ENCODE results near the gene KISS1. TPM values are rescaled to one million over a fixed set of nuclear protein-coding genes. Genes with fewer than 3 reads are reported as not detected.

KISS1 gene
- total RNA-seq, 2 donors from 2014 or later = not detected

- H3K4me3 ChIP-seq = no peak overlapping the region
- no peak for DNase-seq (ENCODE audit: low spot score)
Observed at GRCh38 chr1:204232526-204232925, 36.2 kb upstream of the KISS1 start.

GRCh38 chr1:204230211-204230610, 33.9 kb upstream of the KISS1 start:
- DNase-seq (ENCODE audit: low spot score) = no peak
- Histone ChIP-seq H3K27ac (no peak overlapping the region), H3K27me3 (no peaks in the 10 kb centered on the region), H3K4me1 (no peaks in the 10 kb centered on the region), H3K36me3 (peaks cover 50% of the 10 kb centered on the region), H3K9me3 (no peaks in the 10 kb centered on the region), H3K4me3 (no peak overlapping the region)
- TF ChIP-seq CTCF (IDR thresholded peaks at IDR 0.05) = no peak

More at GRCh38 chr1:204232526-204232925, 36.2 kb upstream of the KISS1 start:
- Histone ChIP-seq H3K4me1 (no peaks in the 10 kb centered on the region), H3K27ac (no peak overlapping the region), H3K9me3 (no peaks in the 10 kb centered on the region), H3K36me3 (peaks cover 46% of the 10 kb centered on the region), H3K27me3 (no peaks in the 10 kb centered on the region)
- TF ChIP-seq CTCF (IDR thresholded peaks at IDR 0.05) = no peak

- Histone ChIP-seq H3K27me3 (no peaks in the 10 kb centered on the region), H3K27ac (no peak overlapping the region), H3K9me3 (no peaks in the 10 kb centered on the region), H3K36me3 (peaks cover 50% of the 10 kb centered on the region), H3K4me3 (no peak overlapping the region), H3K4me1 (no peaks in the 10 kb centered on the region)
- TF ChIP-seq CTCF (IDR thresholded peaks at IDR 0.05) = no peak
- DNase-seq (ENCODE audit: low spot score) = no peak
Observed at GRCh38 chr1:204228896-204229295, 32.6 kb upstream of the KISS1 start.

GRCh38 chr1:204227996-204228785, 31.9 kb upstream of the KISS1 start:
- Histone ChIP-seq H3K9me3 (no peaks in the 10 kb centered on the region), H3K4me3 (no peak overlapping the region), H3K36me3 (peaks cover 50% of the 10 kb centered on the region), H3K27me3 (no peaks in the 10 kb centered on the region), H3K27ac (no peak overlapping the region), H3K4me1 (no peaks in the 10 kb centered on the region)
- no peak for TF ChIP-seq CTCF (IDR thresholded peaks at IDR 0.05)
- DNase-seq (ENCODE audit: low spot score) = no peak

- H3K27me3 ChIP-seq = no peaks in the 10 kb centered on the region
- no peak for TF ChIP-seq CTCF (IDR thresholded peaks at IDR 0.05)
- no peaks in the 10 kb centered on the region for H3K9me3 ChIP-seq
- H3K36me3 ChIP-seq = peaks cover 55% of the 10 kb centered on the region
- no peaks in the 10 kb centered on the region for H3K4me1 ChIP-seq
- H3K27ac ChIP-seq = no peak overlapping the region
- no peak for DNase-seq (ENCODE audit: low spot score)
- H3K4me3 ChIP-seq = no peak overlapping the region
Observed at GRCh38 chr1:204227351-204227750, 31.1 kb upstream of the KISS1 start.
